ENCODE data around the gene TRAPPC3L.

TRAPPC3L gene

GRCh38 chr6:116556814-116557415, 11.4 kb upstream of the TRAPPC3L start:
- DNase-seq = no peak

- no peak for DNase-seq
Observed at GRCh38 chr6:116556065-116556464, 10.6 kb upstream of the TRAPPC3L start.

- DNase-seq = no peak
Observed at GRCh38 chr6:116553451-116553850, 8.0 kb upstream of the TRAPPC3L start, which contains the start of gene CALHM4. CALHM4 (plus strand) TSS chr6:116553751; CDS start chr6:116553794, 43 bp downstream.

GRCh38 chr6:116550796-116551195, 5.3 kb upstream of the TRAPPC3L start:
- DNase-seq = no peak

GRCh38 chr6:116547358-116547757, 1.9 kb upstream of the TRAPPC3L start:
- no peak for DNase-seq

- no peak for DNase-seq
Observed at GRCh38 chr6:116543149-116543548, 2.3 kb downstream of the TRAPPC3L start.

- DNase-seq = no peak
Observed at GRCh38 chr6:116542426-116542825, 3.1 kb downstream of the TRAPPC3L start.

- DNase-seq = peak in 2 of 5 experiments; percentile 29 to 55
Observed at GRCh38 chr6:116536216-116536621, 9.3 kb downstream of the TRAPPC3L start.

GRCh38 chr6:116535109-116535508, 10.4 kb downstream of the TRAPPC3L start:
- DNase-seq = no peak

GRCh38 chr6:116533233-116533957, 12.1 kb downstream of the TRAPPC3L start:
- DNase-seq = no peak

- DNase-seq = peak in 4 of 5 experiments; percentile 18 to 59 (median 40)
Observed at GRCh38 chr6:116531675-116532570, 13.6 kb downstream of the TRAPPC3L start.

- no peak for DNase-seq
Observed at GRCh38 chr6:116530436-116530835, 15.0 kb downstream of the TRAPPC3L start.

- DNase-seq = no peak
Observed at GRCh38 chr6:116529466-116530290, 15.8 kb downstream of the TRAPPC3L start.

- no peak for DNase-seq
Observed at GRCh38 chr6:116528780-116529179, 16.7 kb downstream of the TRAPPC3L start.

- DNase-seq = no peak
Observed at GRCh38 chr6:116528133-116528532, 17.4 kb downstream of the TRAPPC3L start.

- DNase-seq = no peak
Observed at GRCh38 chr6:116524236-116524635, 21.2 kb downstream of the TRAPPC3L start.

GRCh38 chr6:116522896-116523295, 22.6 kb downstream of the TRAPPC3L start:
- no peak for DNase-seq

GRCh38 chr6:116518621-116519368, 26.7 kb downstream of the TRAPPC3L start:
- no peak for DNase-seq

GRCh38 chr6:116515141-116515540, 30.3 kb downstream of the TRAPPC3L start:
- DNase-seq = no peak

GRCh38 chr6:116514111-116514510, 31.4 kb downstream of the TRAPPC3L start:
- DNase-seq = no peak

GRCh38 chr6:116513224-116513875, 32.1 kb downstream of the TRAPPC3L start:
- no peak for DNase-seq
